Mucosa of descending colon (tissue), 3 donors: ENCODE measurements around the gene OR10J1. TPM values are rescaled to one million over a fixed set of nuclear protein-coding genes. Genes with fewer than 3 reads are reported as not detected.

Source experiments
- total RNA-seq, 3 donors: library from RNA; stranded (reverse); fragmentation: NEBNext Ultra II Directional in 2 of 3; extraction: Animal tissue kit (Norgen Biotek cat#: 25700) in 2 of 3; gene quantifications; one replicate each; pipeline versions ENCODE4 v1.2.1 to v1.2.4, GENCODE V29; 2021 to 2023
- donor health status: DM: no; HTN: no; CAD: no; lungs with moderate emphysema.
- donor health status: DM: no; HTN: no; CAD: no.
- donor health status: DM: no; HTN: yes; CAD: no.

OR10J1 gene
- total RNA-seq, 3 donors from 2014 or later: not detected

Other genes with a start within 250 kb of the OR10J1 start
- gene ACKR1, start 234.8 kb upstream of the OR10J1 start, total RNA-seq: 10 to 100 TPM; 19.5 to 30.4 (median 27.6) TPM
- 1 to 10 TPM in 2 of 3 donors, under 1 TPM in 1; 0.46 to 1.7 (median 1.1) TPM for gene FCER1A, start 137.4 kb upstream of the OR10J1 start, total RNA-seq
- gene OR10J4, start 7.5 kb upstream of the OR10J1 start, total RNA-seq: not detected
- gene OR10J5, start 96.3 kb downstream of the OR10J1 start, total RNA-seq: not detected
- not detected for gene APCS, start 148.1 kb downstream of the OR10J1 start, total RNA-seq